Measurements from ENCODE around the gene KDSR. TPM values are rescaled to one million over a fixed set of nuclear protein-coding genes. Genes with fewer than 3 reads are reported as not detected.

The KDSR gene
- polyA plus RNA-seq, 1 donor from 2014 or later: 14.7 TPM

DNA sequence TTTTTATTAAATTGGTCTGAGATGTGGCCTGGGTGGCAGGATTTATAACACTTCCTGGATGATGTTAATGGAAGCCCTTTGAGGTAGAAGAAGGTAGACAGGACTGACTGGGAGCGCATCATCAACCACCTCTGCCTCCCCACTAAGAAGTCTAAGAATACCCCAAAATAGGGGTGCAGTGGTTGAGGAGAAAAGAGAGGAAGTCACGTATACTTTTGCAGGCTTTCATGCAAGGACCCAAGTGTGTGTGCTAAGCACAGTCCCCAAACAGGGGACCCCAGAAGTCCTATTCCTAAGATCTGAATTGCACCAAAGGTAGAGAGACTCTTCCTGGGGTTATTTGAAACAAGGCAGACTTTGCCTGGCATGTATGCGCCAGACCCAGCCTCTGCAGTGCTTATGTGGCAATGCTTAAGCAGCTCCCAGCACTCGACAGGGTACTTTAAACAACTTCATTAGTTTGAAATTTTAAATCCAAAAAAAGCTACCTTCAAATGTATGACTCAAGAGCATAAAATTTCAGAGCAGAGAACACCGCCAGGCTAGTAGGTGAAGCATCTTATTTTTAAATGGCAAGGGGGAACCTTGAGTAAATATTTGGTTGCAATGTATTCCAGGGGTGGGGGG lies 82.7 kb downstream of the KDSR start:
- Histone ChIP-seq H3K27ac (ENCODE audit: low read length) (no peak overlapping the region), H3K9me3 (ENCODE audit: low read length) (no peaks in the 10 kb centered on the region), H4K20me1 (ENCODE audit: insufficient read depth) (no peaks in the 10 kb centered on the region), H3K36me3 (ENCODE audit: insufficient read depth, low read length) (no peaks in the 10 kb centered on the region), H3K4me3 (ENCODE audit: low read length) (no peak overlapping the region), H3K27me3 (ENCODE audit: insufficient read depth, low read depth, low read length) (no peaks in the 10 kb centered on the region), H3K9me2 (ENCODE audit: insufficient read depth, low read length) (no peaks in the 10 kb centered on the region), H3K79me2 (replicated peaks; ENCODE audit: insufficient read depth, low read length) (no peaks in the 10 kb centered on the region), H3F3A (ENCODE audit: insufficient read depth, low read length, poor library complexity, severe bottlenecking) (no peaks in the 10 kb centered on the region), H2AFZ (ENCODE audit: low read depth, low read length) (no peak overlapping the region), H3K9ac (ENCODE audit: low read length) (no peak overlapping the region), H3K4me2 (ENCODE audit: low read length) (no peak overlapping the region)
- TF ChIP-seq EZH2 (IDR thresholded peaks at IDR 0.05; ENCODE audit: borderline replicate concordance, insufficient read depth, low read length, poor library complexity, severe bottlenecking) (no peak), RAD21 (conservative IDR thresholded peaks at IDR 0.05) (no peak), MXI1 (conservative IDR thresholded peaks at IDR 0.05; ENCODE audit: poor library complexity, severe bottlenecking) (no peak), POLR2AphosphoS5 (IDR thresholded peaks at IDR 0.05) (no peak), TAF1 (IDR thresholded peaks at IDR 0.05; ENCODE audit: low read depth) (no peak), EP300 (conservative IDR thresholded peaks at IDR 0.05; ENCODE audit: poor library complexity, severe bottlenecking) (no peak), SMC3 (conservative IDR thresholded peaks at IDR 0.05; ENCODE audit: poor library complexity) (no peak)
- TF ChIP-seq, protein P1, sequence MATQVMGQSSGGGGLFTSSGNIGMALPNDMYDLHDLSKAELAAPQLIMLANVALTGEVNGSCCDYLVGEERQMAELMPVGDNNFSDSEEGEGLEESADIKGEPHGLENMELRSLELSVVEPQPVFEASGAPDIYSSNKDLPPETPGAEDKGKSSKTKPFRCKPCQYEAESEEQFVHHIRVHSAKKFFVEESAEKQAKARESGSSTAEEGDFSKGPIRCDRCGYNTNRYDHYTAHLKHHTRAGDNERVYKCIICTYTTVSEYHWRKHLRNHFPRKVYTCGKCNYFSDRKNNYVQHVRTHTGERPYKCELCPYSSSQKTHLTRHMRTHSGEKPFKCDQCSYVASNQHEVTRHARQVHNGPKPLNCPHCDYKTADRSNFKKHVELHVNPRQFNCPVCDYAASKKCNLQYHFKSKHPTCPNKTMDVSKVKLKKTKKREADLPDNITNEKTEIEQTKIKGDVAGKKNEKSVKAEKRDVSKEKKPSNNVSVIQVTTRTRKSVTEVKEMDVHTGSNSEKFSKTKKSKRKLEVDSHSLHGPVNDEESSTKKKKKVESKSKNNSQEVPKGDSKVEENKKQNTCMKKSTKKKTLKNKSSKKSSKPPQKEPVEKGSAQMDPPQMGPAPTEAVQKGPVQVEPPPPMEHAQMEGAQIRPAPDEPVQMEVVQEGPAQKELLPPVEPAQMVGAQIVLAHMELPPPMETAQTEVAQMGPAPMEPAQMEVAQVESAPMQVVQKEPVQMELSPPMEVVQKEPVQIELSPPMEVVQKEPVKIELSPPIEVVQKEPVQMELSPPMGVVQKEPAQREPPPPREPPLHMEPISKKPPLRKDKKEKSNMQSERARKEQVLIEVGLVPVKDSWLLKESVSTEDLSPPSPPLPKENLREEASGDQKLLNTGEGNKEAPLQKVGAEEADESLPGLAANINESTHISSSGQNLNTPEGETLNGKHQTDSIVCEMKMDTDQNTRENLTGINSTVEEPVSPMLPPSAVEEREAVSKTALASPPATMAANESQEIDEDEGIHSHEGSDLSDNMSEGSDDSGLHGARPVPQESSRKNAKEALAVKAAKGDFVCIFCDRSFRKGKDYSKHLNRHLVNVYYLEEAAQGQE (IDR thresholded peaks at IDR 0.05; ENCODE audit: borderline replicate concordance): no peak
- TF ChIP-seq, protein P2, sequence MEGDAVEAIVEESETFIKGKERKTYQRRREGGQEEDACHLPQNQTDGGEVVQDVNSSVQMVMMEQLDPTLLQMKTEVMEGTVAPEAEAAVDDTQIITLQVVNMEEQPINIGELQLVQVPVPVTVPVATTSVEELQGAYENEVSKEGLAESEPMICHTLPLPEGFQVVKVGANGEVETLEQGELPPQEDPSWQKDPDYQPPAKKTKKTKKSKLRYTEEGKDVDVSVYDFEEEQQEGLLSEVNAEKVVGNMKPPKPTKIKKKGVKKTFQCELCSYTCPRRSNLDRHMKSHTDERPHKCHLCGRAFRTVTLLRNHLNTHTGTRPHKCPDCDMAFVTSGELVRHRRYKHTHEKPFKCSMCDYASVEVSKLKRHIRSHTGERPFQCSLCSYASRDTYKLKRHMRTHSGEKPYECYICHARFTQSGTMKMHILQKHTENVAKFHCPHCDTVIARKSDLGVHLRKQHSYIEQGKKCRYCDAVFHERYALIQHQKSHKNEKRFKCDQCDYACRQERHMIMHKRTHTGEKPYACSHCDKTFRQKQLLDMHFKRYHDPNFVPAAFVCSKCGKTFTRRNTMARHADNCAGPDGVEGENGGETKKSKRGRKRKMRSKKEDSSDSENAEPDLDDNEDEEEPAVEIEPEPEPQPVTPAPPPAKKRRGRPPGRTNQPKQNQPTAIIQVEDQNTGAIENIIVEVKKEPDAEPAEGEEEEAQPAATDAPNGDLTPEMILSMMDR (IDR thresholded peaks at IDR 0.05; ENCODE audit: poor library complexity, severe bottlenecking): no peak

- TF ChIP-seq SMC3 (conservative IDR thresholded peaks at IDR 0.05; ENCODE audit: poor library complexity) (no peak), EP300 (conservative IDR thresholded peaks at IDR 0.05; ENCODE audit: poor library complexity, severe bottlenecking) (no peak), MXI1 (conservative IDR thresholded peaks at IDR 0.05; ENCODE audit: poor library complexity, severe bottlenecking) (no peak), POLR2AphosphoS5 (IDR thresholded peaks at IDR 0.05) (no peak), EZH2 (IDR thresholded peaks at IDR 0.05; ENCODE audit: borderline replicate concordance, insufficient read depth, low read length, poor library complexity, severe bottlenecking) (no peak), TAF1 (IDR thresholded peaks at IDR 0.05; ENCODE audit: low read depth) (no peak), RAD21 (conservative IDR thresholded peaks at IDR 0.05) (no peak)
- TF ChIP-seq, protein P2 (IDR thresholded peaks at IDR 0.05; ENCODE audit: poor library complexity, severe bottlenecking): no peak
- TF ChIP-seq, protein P1 (IDR thresholded peaks at IDR 0.05; ENCODE audit: borderline replicate concordance): no peak
- H3K9me3 ChIP-seq (ENCODE audit: low read length): no peaks in the 10 kb centered on the region
- no peak overlapping the region for H3K27ac ChIP-seq (ENCODE audit: low read length)
- no peak overlapping the region for H3K4me3 ChIP-seq (ENCODE audit: low read length)
- no peaks in the 10 kb centered on the region for H3K79me2 ChIP-seq (replicated peaks; ENCODE audit: insufficient read depth, low read length)
- H3K9me2 ChIP-seq (ENCODE audit: insufficient read depth, low read length): no peaks in the 10 kb centered on the region
- H3F3A ChIP-seq (ENCODE audit: insufficient read depth, low read length, poor library complexity, severe bottlenecking): no peaks in the 10 kb centered on the region
- no peaks in the 10 kb centered on the region for H3K27me3 ChIP-seq (ENCODE audit: insufficient read depth, low read depth, low read length)
- no peaks in the 10 kb centered on the region for H3K36me3 ChIP-seq (ENCODE audit: insufficient read depth, low read length)
- H4K20me1 ChIP-seq (ENCODE audit: insufficient read depth): no peaks in the 10 kb centered on the region
- H3K4me2 ChIP-seq (ENCODE audit: low read length): no peak overlapping the region
- no peak overlapping the region for H2AFZ ChIP-seq (ENCODE audit: low read depth, low read length)
- no peak overlapping the region for H3K9ac ChIP-seq (ENCODE audit: low read length)
Observed at GRCh38 chr18:63283305-63284094, 83.5 kb downstream of the KDSR start.
